GM18517 (cell line): ENCODE results near the gene U2AF1L4.
A peak's percentile ranks its signal among the peaks of the same experiment; 100 is the strongest.

Source experiments
- ATAC-seq: cut with Tn5 transposase; IDR thresholded peaks from one replicate; pipeline ENCODE4 v1.9.1; 2021; ENCODE audit warnings: mild to moderate bottlenecking, moderate library complexity; ENCODE audit not compliant: unreplicated experiment

U2AF1L4 gene

GRCh38 chr19:35714601-35715354 is 30.4 kb downstream of the U2AF1L4 start:
- no peak for ATAC-seq

DNA sequence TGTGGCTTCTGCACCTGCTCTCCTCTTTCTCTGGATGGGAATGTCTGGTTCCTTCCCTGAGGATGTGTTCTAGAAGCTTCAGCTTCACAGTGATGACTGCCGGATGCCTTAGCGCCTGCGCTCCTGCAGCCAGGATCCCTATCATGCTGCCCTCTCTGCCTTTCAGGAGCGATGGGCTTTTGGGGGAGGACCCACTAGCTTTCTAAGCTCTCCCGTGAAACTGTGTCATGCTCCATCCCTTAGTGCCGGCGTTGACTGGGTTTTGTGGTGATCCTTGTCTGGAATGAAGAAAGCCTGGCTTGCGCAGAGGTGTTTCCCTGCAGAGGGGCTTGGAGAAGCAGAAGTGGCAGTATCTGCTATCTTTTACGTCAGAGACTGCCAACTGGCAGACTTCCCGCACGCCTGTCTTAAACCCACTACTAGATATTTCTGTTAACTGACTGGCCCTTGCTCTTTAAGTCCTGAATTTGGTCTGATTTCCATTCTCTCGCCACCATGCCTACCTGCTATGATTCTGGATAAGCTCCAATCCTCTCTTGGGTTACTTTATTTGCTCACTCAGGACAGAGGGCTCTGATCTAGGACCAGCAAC is 31.2 kb downstream of the U2AF1L4 start:
- no peak for ATAC-seq

DNA sequence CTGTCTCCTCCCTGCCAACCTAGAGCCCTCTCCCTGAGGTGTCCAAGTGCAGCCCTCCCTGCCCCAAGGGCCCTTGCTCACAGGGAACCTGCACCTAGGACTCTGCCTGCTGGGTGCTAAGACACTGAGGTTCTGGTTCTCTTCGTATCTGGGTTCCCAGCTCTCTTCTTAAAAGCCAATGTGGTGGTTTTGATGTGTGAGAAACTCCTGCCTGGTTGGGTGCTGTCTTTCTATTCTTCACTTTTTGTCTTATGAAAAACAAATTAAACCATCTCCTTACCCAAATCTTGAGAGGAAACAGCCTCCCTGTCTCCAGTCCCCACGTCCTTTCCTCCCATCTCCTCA is 31.7 kb downstream of the U2AF1L4 start:
- no peak for ATAC-seq

GRCh38 chr19:35712567-35713505 is 32.4 kb downstream of the U2AF1L4 start:
- ATAC-seq: no peak

- ATAC-seq: peak; percentile 36
Observed at GRCh38 chr19:35710784-35711723, 34.2 kb downstream of the U2AF1L4 start.

GRCh38 chr19:35708391-35708790 is 36.8 kb downstream of the U2AF1L4 start:
- ATAC-seq: no peak

DNA sequence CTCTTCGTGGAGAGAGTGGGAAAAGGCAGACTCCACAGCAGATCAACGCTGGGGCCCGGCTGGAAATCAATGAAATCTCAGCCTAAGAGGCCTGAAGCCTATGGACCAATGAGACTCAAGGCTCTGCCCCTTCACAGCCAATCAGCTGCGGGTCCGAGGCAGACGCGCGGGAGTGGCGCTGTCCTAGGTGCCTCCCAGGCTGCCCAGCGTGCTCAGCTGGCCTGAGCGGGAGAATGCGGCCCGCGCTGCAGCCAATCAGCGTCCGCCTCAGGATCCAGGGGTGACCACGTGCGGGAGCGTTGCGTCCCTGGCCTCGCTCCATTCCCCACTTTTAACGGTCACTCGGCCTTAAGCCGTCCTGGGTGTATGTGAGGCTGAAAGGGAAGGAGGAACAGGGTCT is 41.0 kb downstream of the U2AF1L4 start, which contains the start of gene ZBTB32:
ZBTB32 (plus strand) TSS at position 341 of the 400 bp plus-strand sequence. CDS start 10,069 bp downstream, outside the sequence.
- ATAC-seq: no peak

DNA sequence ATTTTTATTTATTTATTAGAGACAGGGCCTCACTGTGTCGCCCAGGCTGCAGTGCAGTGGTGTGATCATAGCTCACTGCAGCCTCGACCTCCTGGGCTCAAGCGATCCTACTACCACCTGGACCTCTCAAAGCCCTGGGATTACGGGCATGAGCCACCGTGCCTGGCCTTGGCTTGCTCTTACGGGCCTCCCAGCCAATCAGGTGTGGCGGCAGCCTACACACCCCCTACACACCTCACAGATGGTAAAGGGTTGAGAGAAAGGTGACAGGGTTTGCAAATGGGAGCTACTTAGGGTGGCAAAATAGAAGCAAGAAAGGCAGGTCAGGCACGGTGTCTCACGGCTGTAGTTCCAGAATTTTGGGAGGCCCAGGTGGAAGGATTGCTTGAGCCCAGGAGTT is 41.9 kb downstream of the U2AF1L4 start:
- no peak for ATAC-seq

DNA sequence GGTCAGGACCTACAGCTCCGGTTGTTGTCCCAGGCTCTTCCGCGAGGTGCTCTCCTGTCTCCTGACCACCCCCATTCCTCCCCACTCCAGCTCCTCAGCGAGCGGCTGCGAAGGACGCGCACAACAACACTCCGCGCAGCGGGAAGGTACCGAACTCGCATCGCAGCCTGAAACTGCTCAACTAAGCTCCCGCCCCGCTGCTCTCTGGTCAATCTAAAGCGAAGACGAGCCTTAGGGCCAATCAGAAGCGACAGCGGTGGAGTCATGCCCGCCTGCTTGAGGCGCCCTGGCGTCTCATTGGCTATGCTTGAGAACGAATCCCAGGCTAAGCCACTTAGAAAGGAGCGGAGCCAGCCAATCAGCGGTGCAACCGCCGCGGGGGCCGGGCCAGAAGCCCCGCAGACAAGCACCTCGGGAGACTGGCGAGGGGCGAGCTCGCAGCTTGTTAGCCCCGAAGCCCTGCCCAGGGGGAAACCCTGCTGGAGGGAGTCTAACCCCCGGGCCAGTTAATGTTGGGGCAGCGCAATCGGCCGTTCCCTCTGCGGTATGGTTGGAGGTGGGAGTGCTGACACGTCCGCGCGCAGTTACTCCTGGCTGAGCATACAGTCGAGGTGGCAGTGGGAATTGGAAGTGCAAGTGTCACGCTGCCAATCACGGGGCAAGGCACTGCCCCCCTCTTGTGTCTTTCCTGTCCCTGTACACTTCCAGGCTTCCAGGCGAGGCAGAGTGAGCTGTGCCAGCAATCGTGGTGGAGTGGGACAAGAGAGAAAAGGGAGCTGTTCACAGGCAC is 42.8 kb downstream of the U2AF1L4 start:
- peak; percentile 96 for ATAC-seq

DNA sequence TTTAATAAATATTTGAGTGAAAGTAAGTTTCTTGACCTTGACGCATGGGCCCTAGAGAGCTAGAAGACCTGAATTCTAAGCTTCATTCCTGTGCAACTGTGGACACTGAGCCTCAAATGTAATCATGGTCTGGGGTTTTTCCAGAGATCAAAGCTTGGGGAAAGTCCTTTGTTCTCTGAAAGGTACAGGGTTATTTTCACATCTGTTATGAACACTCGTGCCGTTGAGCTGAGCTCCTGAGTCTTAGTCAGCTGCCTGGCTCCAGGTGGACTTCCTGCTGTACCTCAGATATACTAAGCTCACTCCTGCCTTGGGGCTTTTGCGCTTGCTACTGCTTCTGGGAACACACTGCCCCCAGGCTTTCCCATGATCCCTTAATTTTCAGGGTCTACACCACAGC is 48.4 kb downstream of the U2AF1L4 start:
- no peak for ATAC-seq

GRCh38 chr19:35695895-35696422 is 49.3 kb downstream of the U2AF1L4 start:
- no peak for ATAC-seq

- ATAC-seq: peak; percentile 87
Observed at GRCh38 chr19:35693835-35694599, 51.2 kb downstream of the U2AF1L4 start.

- peak; percentile 13 for ATAC-seq
Observed at GRCh38 chr19:35693422-35693821, 51.8 kb downstream of the U2AF1L4 start.
